ENCODE results near the gene TM2D1. TPM values are rescaled to one million over a fixed set of nuclear protein-coding genes. Genes with fewer than 3 reads are reported as not detected.

Gene TM2D1
- total RNA-seq, 1 donor from 2014 or later = 48.6 TPM

- peak in 1 of 2 donors; percentile 1 for DNase-seq (ENCODE audit: extremely low spot score in 2 of 2)
- Histone ChIP-seq H3K9me3 (no peaks in the 10 kb centered on the region), H3K27ac (no peak overlapping the region), H3K4me1 (peaks cover 7% of the 10 kb centered on the region), H3K27me3 (no peaks in the 10 kb centered on the region), H3K36me3 (no peaks in the 10 kb centered on the region), H3K4me3 (no peak overlapping the region)
- intact Hi-C loops (cut with DNase I) = no loop called here
- TF ChIP-seq POLR2A (IDR thresholded peaks at IDR 0.05) (no peak), POLR2AphosphoS5 (IDR thresholded peaks at IDR 0.05; ENCODE audit: insufficient read depth in 1 of 2, low read depth in 1 of 2) (no peak), CTCF (IDR thresholded peaks at IDR 0.05) (no peak)
These were observed 29.1 kb upstream of the TM2D1 start for GRCh38 chr1:61753998-61754508.

GRCh38 chr1:61752921-61753389 lies 28.0 kb upstream of the TM2D1 start:
- H3K27me3 ChIP-seq = no peaks in the 10 kb centered on the region
- no peak overlapping the region for H3K27ac ChIP-seq
- H3K36me3 ChIP-seq = no peaks in the 10 kb centered on the region
- H3K9me3 ChIP-seq = no peaks in the 10 kb centered on the region
- H3K4me3 ChIP-seq = no peak overlapping the region
- no peak for DNase-seq (ENCODE audit: extremely low spot score in 2 of 2)
- no peaks in the 10 kb centered on the region for H3K4me1 ChIP-seq
- TF ChIP-seq CTCF (IDR thresholded peaks at IDR 0.05) (no peak), POLR2AphosphoS5 (IDR thresholded peaks at IDR 0.05; ENCODE audit: insufficient read depth in 1 of 2, low read depth in 1 of 2) (no peak), POLR2A (IDR thresholded peaks at IDR 0.05) (no peak)
- intact Hi-C loops (cut with DNase I) = no loop called here

GRCh38 chr1:61749574-61749973 lies 24.6 kb upstream of the TM2D1 start:
- Histone ChIP-seq H3K9me3 (no peaks in the 10 kb centered on the region), H3K4me3 (no peak overlapping the region), H3K27ac (no peak overlapping the region), H3K36me3 (no peaks in the 10 kb centered on the region), H3K4me1 (peaks cover 14% of the 10 kb centered on the region), H3K27me3 (no peaks in the 10 kb centered on the region)
- no peak for DNase-seq (ENCODE audit: extremely low spot score in 2 of 2)
- intact Hi-C loops (cut with DNase I) = no loop called here
- no peak for TF ChIP-seq CTCF (IDR thresholded peaks at IDR 0.05)
- no peak for TF ChIP-seq POLR2A (IDR thresholded peaks at IDR 0.05)
- no peak for TF ChIP-seq POLR2AphosphoS5 (IDR thresholded peaks at IDR 0.05; ENCODE audit: insufficient read depth in 1 of 2, low read depth in 1 of 2)

- no peak for TF ChIP-seq CTCF (IDR thresholded peaks at IDR 0.05)
- no peak for TF ChIP-seq POLR2A (IDR thresholded peaks at IDR 0.05)
- TF ChIP-seq POLR2AphosphoS5 (IDR thresholded peaks at IDR 0.05; ENCODE audit: insufficient read depth in 1 of 2, low read depth in 1 of 2) = no peak
- Histone ChIP-seq H3K36me3 (no peaks in the 10 kb centered on the region), H3K4me3 (no peak overlapping the region), H3K27me3 (no peaks in the 10 kb centered on the region), H3K9me3 (no peaks in the 10 kb centered on the region), H3K27ac (no peak overlapping the region), H3K4me1 (peaks cover 19% of the 10 kb centered on the region)
- intact Hi-C loops (cut with DNase I) = no loop called here
- DNase-seq (ENCODE audit: extremely low spot score in 2 of 2) = no peak
These were observed 23.6 kb upstream of the TM2D1 start for GRCh38 chr1:61748566-61748965.

GRCh38 chr1:61746813-61747212 lies 21.9 kb upstream of the TM2D1 start:
- Histone ChIP-seq H3K4me3 (no peak overlapping the region), H3K27me3 (no peaks in the 10 kb centered on the region), H3K27ac (no peak overlapping the region), H3K9me3 (no peaks in the 10 kb centered on the region), H3K36me3 (no peaks in the 10 kb centered on the region), H3K4me1 (peaks cover 24% of the 10 kb centered on the region)
- TF ChIP-seq CTCF (IDR thresholded peaks at IDR 0.05) = no peak
- no peak for TF ChIP-seq POLR2A (IDR thresholded peaks at IDR 0.05)
- no peak for TF ChIP-seq POLR2AphosphoS5 (IDR thresholded peaks at IDR 0.05; ENCODE audit: insufficient read depth in 1 of 2, low read depth in 1 of 2)
- DNase-seq (ENCODE audit: extremely low spot score in 2 of 2) = no peak
- intact Hi-C loops (cut with DNase I) = no loop called here

Measured in vagina (tissue), 2 donors.